Loucy (cell line): ENCODE data around the gene LTB4R.
A peak's percentile ranks its signal among the peaks of the same experiment; 100 is the strongest.

Experiments used
- H2AFZ ChIP-seq: fragments of 200-600 bp; sonication (generic); 2 replicates; pipeline ENCODE4 v1.6.0; 2016; ENCODE audit warnings: antibody characterized with exemption, mild to moderate bottlenecking, low read length, moderate library complexity
- H3F3A ChIP-seq: fragments of 200-600 bp; 2 replicates; pipeline ENCODE4 v1.6.0; 2016; ENCODE audit warnings: antibody characterized with exemption, low read depth, mild to moderate bottlenecking
- H3K27me3 ChIP-seq: fragments of 200-600 bp; sonication (generic); 2 replicates; pipeline ENCODE4 v1.6.1; 2014; ENCODE audit warnings: low read length, mild to moderate bottlenecking; ENCODE audit not compliant: insufficient read depth, poor library complexity, severe bottlenecking
- H3K36me3 ChIP-seq: fragments of 200-600 bp; sonication (generic); 2 replicates; pipeline ENCODE4 v1.6.1; 2016; ENCODE audit warnings: low read length; ENCODE audit not compliant: insufficient read depth
- H3K4me1 ChIP-seq: fragments of 200-600 bp; sonication (generic); 2 replicates; pipeline ENCODE4 v1.5.1; 2014; ENCODE audit warnings: low read length, mild to moderate bottlenecking; ENCODE audit not compliant: insufficient read depth, poor library complexity, severe bottlenecking
- H3K4me2 ChIP-seq: fragments of 200-600 bp; sonication (generic); 2 replicates; pipeline ENCODE4 v1.6.0; 2014; ENCODE audit warnings: antibody characterized with exemption, low read length, low read depth, mild to moderate bottlenecking; ENCODE audit not compliant: poor library complexity, severe bottlenecking
- H3K4me3 ChIP-seq: fragments of 200-600 bp; sonication (generic); 2 replicates; pipeline ENCODE4 v1.5.1; 2014; ENCODE audit warnings: low read length, mild to moderate bottlenecking, mixed read lengths; ENCODE audit not compliant: poor library complexity, severe bottlenecking
- H3K79me2 ChIP-seq: fragments of 200-600 bp; sonication (generic); 2 replicates; pipeline ENCODE4 v1.6.1; 2014; ENCODE audit warnings: low read length; ENCODE audit not compliant: insufficient read depth
- H3K9ac ChIP-seq: fragments of 200-600 bp; sonication (generic); 2 replicates; pipeline ENCODE4 v1.6.0; 2014; ENCODE audit warnings: mild to moderate bottlenecking, low read depth, low read length, moderate library complexity; ENCODE audit not compliant: poor library complexity, severe bottlenecking
- H3K9me2 ChIP-seq: fragments of 200-600 bp; sonication (generic); replicated peaks from 2 replicates; pipeline ENCODE4 v1.6.1; 2016; ENCODE audit warnings: low read depth, low read length, mixed read lengths
- H3K9me3 ChIP-seq: fragments of 200-600 bp; sonication (generic); 2 replicates; pipeline ENCODE4 v1.6.1; 2014; ENCODE audit warnings: mild to moderate bottlenecking, antibody characterized with exemption, low read length, low read depth; ENCODE audit not compliant: insufficient read depth
- H4K20me1 ChIP-seq: fragments of 200-600 bp; sonication (generic); 2 replicates; pipeline ENCODE4 v1.6.0; 2014; ENCODE audit warnings: antibody characterized with exemption, low read length, mild to moderate bottlenecking; ENCODE audit not compliant: insufficient read depth, poor library complexity, severe bottlenecking
- CTCF ChIP-seq: fragments of 200-600 bp; sonication (generic); conservative IDR thresholded peaks from 2 replicates; pipeline ENCODE4 v1.5.1; 2014; ENCODE audit warnings: mild to moderate bottlenecking, antibody characterized with exemption, low read length
- EZH2phosphoT487 ChIP-seq: fragments of 200-600 bp; IDR thresholded peaks from 2 replicates; pipeline ENCODE4 v1.6.1; 2018; ENCODE audit warnings: antibody characterized with exemption, mild to moderate bottlenecking, moderate library complexity, borderline replicate concordance

The LTB4R gene

GRCh38 chr14:24271834-24272263 is 39.5 kb upstream of the LTB4R start:
- peak overlapping the region; percentile 97 for H3K4me2 ChIP-seq
- H3F3A ChIP-seq, result no peaks in the 10 kb centered on the region
- peak overlapping the region; percentile 83 for H2AFZ ChIP-seq
- peaks cover 14% of the 10 kb centered on the region; the same call in 1 of the 2 replicates for H3K79me2 ChIP-seq
- TF ChIP-seq EZH2phosphoT487, result no peak
- no peak for TF ChIP-seq CTCF
- peak overlapping the region; percentile 92 for H3K9ac ChIP-seq
- no peaks in the 10 kb centered on the region for H3K27me3 ChIP-seq
- no peaks in the 10 kb centered on the region for H4K20me1 ChIP-seq
- peak overlapping the region; percentile 84 for H3K4me3 ChIP-seq
- H3K9me3 ChIP-seq, result no peaks in the 10 kb centered on the region
- H3K4me1 ChIP-seq, result peaks cover 14% of the 10 kb centered on the region
- no peaks in the 10 kb centered on the region for H3K9me2 ChIP-seq
- H3K36me3 ChIP-seq, result no peaks in the 10 kb centered on the region

- Histone ChIP-seq H3K9me3 (no peaks in the 10 kb centered on the region), H3K9ac (peak overlapping the region; percentile 92), H3K4me2 (peak overlapping the region; percentile 97)
Measured at GRCh38 chr14:24272467-24272866, 38.8 kb upstream of the LTB4R start.

DNA sequence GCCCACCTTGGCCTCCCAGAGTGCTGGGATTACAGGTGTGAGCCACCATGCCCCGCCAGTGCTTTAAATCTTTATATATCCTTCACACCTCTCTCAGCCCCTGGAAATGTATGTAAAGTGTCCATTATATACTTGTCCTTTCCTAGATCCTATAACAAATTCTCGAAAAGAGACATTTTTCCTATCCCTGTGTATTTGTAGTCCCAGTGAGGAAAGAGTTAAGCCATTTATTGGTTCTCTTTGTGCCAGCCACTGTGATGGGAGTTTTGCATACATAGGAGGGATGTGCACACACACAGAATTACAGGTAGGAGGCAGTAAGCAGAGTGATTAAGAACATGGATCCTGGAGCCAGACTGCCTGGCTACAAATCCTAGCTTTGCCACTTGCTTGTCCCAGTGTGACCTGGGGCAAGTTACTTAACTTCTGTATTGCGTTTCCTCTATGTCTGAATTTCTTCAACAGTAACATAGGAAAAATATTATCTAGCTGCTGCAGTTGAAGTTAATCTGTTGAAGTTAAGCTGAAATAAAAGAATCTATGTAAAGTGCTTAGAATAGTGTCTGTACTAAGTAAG is 37.8 kb upstream of the LTB4R start:
- H3K9me3 ChIP-seq, result no peaks in the 10 kb centered on the region
- no peaks in the 10 kb centered on the region for H3K27me3 ChIP-seq
- H3K9ac ChIP-seq, result no peak overlapping the region
- H3K4me3 ChIP-seq, result no peak overlapping the region
- TF ChIP-seq CTCF, result peak; percentile 45
- no peak for TF ChIP-seq EZH2phosphoT487
- H3K4me1 ChIP-seq, result peaks cover 28% of the 10 kb centered on the region
- no peaks in the 10 kb centered on the region for H3K36me3 ChIP-seq
- H3F3A ChIP-seq, result no peaks in the 10 kb centered on the region
- no peaks in the 10 kb centered on the region for H3K9me2 ChIP-seq
- no peak overlapping the region for H2AFZ ChIP-seq
- H3K79me2 ChIP-seq, result peaks cover 14% of the 10 kb centered on the region; the same call in 1 of the 2 replicates
- H3K4me2 ChIP-seq, result no peak overlapping the region
- no peaks in the 10 kb centered on the region for H4K20me1 ChIP-seq

More at GRCh38 chr14:24272467-24272866, 38.8 kb upstream of the LTB4R start:
- no peak for TF ChIP-seq EZH2phosphoT487
- no peak for TF ChIP-seq CTCF
- Histone ChIP-seq H3K4me1 (peaks cover 18% of the 10 kb centered on the region), H3K79me2 (peaks cover 14% of the 10 kb centered on the region; the same call in 1 of the 2 replicates), H4K20me1 (no peaks in the 10 kb centered on the region), H3F3A (no peaks in the 10 kb centered on the region), H3K9me2 (no peaks in the 10 kb centered on the region), H3K4me3 (no peak overlapping the region), H3K36me3 (no peaks in the 10 kb centered on the region), H2AFZ (no peak overlapping the region), H3K27me3 (no peaks in the 10 kb centered on the region)
